Activated naive CD4-positive, alpha-beta T cell treated with anti-CD3 and anti-CD28 coated beads, Interleukin-2, amount 50 U/mL, for 72 hours (primary cell): Measurements from ENCODE around the gene NAV2. TPM values are rescaled to one million over a fixed set of nuclear protein-coding genes. Genes with fewer than 3 reads are reported as not detected.

Experiments used
- ATAC-seq, 2 donors: fragments of 150-1000 bp; cut with Tn5 transposase; 2 replicates each; pipeline ENCODE4 v1.10.0; 2021; ENCODE audit warnings: mild to moderate bottlenecking in 2 of 2, moderate library complexity in 2 of 2
- DNase-seq, 2 donors: peaks; one replicate each; pipeline ENCODE4 v3.0.0; 2021 to 2022; ENCODE audit warnings: low spot score in 2 of 2
- H3K27ac Mint-ChIP-seq, 2 donors: one replicate each; pipeline ENCODE4 v1.8.0; 2022; ENCODE audit warnings: mild to moderate bottlenecking in 2 of 2, mixed read lengths in 2 of 2
- H3K36me3 Mint-ChIP-seq, 2 donors: one replicate each; pipeline ENCODE4 v1.8.0; 2022; ENCODE audit warnings: mixed read lengths in 2 of 2
- H3K9me3 Mint-ChIP-seq, 2 donors: one replicate each; pipeline ENCODE4 v1.8.0; 2022; ENCODE audit warnings: mixed read lengths in 2 of 2
- total RNA-seq, 2 donors: library from RNA; stranded (reverse); gene quantifications; one replicate each; pipeline ENCODE4 v1.2.3, GENCODE V29; 2022

The NAV2 gene
- total RNA-seq, 2 donors from 2014 or later = 0.27 to 0.88 TPM

- ATAC-seq (no peak), DNase-seq (no peak)
- no peaks in the 10 kb centered on the region for H3K9me3 Mint-ChIP-seq
- no peak overlapping the region for H3K27ac Mint-ChIP-seq
- H3K36me3 Mint-ChIP-seq = no peaks in the 10 kb centered on the region
These were observed 90.2 kb downstream of the NAV2 start for GRCh38 chr11:19802773-19803293.

GRCh38 chr11:19803506-19803998, 90.9 kb downstream of the NAV2 start:
- DNase-seq (no peak), ATAC-seq (no peak)
- H3K27ac Mint-ChIP-seq = no peak overlapping the region
- no peaks in the 10 kb centered on the region for H3K36me3 Mint-ChIP-seq
- no peaks in the 10 kb centered on the region for H3K9me3 Mint-ChIP-seq

- H3K27ac Mint-ChIP-seq = no peak overlapping the region
- ATAC-seq (no peak), DNase-seq (no peak)
- H3K36me3 Mint-ChIP-seq = no peaks in the 10 kb centered on the region
- no peaks in the 10 kb centered on the region for H3K9me3 Mint-ChIP-seq
These were observed 92.7 kb downstream of the NAV2 start for GRCh38 chr11:19805376-19805775.

- H3K9me3 Mint-ChIP-seq = no peaks in the 10 kb centered on the region
- DNase-seq (no peak), ATAC-seq (no peak)
- no peak overlapping the region for H3K27ac Mint-ChIP-seq
- no peaks in the 10 kb centered on the region for H3K36me3 Mint-ChIP-seq
These were observed 93.2 kb downstream of the NAV2 start for GRCh38 chr11:19805827-19806226.

- Mint-ChIP-seq H3K36me3 (no peaks in the 10 kb centered on the region), H3K27ac (no peak overlapping the region), H3K9me3 (no peaks in the 10 kb centered on the region)
- DNase-seq (no peak), ATAC-seq (no peak)
These were observed 93.6 kb downstream of the NAV2 start for GRCh38 chr11:19806251-19806650.

- ATAC-seq (no peak), DNase-seq (no peak)
- no peaks in the 10 kb centered on the region for H3K36me3 Mint-ChIP-seq
- no peaks in the 10 kb centered on the region for H3K9me3 Mint-ChIP-seq
- no peak overlapping the region for H3K27ac Mint-ChIP-seq
These were observed 95.7 kb downstream of the NAV2 start for GRCh38 chr11:19808076-19808911.

- ATAC-seq (no peak), DNase-seq (no peak)
- Mint-ChIP-seq H3K36me3 (no peaks in the 10 kb centered on the region), H3K9me3 (no peaks in the 10 kb centered on the region), H3K27ac (no peak overlapping the region)
These were observed 98.2 kb downstream of the NAV2 start for GRCh38 chr11:19810852-19811251.

GRCh38 chr11:19811380-19811779, 98.7 kb downstream of the NAV2 start:
- H3K27ac Mint-ChIP-seq = no peak overlapping the region
- DNase-seq = no peak
- ATAC-seq = no peak
- no peaks in the 10 kb centered on the region for H3K9me3 Mint-ChIP-seq
- H3K36me3 Mint-ChIP-seq = no peaks in the 10 kb centered on the region

GRCh38 chr11:19812096-19812495, 99.5 kb downstream of the NAV2 start:
- no peaks in the 10 kb centered on the region for H3K36me3 Mint-ChIP-seq
- ATAC-seq (no peak), DNase-seq (no peak)
- H3K9me3 Mint-ChIP-seq = no peaks in the 10 kb centered on the region
- no peak overlapping the region for H3K27ac Mint-ChIP-seq

- no peak for ATAC-seq
- DNase-seq = no peak
- Mint-ChIP-seq H3K36me3 (no peaks in the 10 kb centered on the region), H3K9me3 (no peaks in the 10 kb centered on the region), H3K27ac (no peak overlapping the region)
These were observed 100.1 kb downstream of the NAV2 start for GRCh38 chr11:19812710-19813109.

GRCh38 chr11:19813158-19813879, 100.7 kb downstream of the NAV2 start:
- Mint-ChIP-seq H3K27ac (no peak overlapping the region), H3K9me3 (no peaks in the 10 kb centered on the region), H3K36me3 (no peaks in the 10 kb centered on the region)
- DNase-seq (no peak), ATAC-seq (no peak)

GRCh38 chr11:19814421-19814820, 101.8 kb downstream of the NAV2 start:
- H3K36me3 Mint-ChIP-seq = no peaks in the 10 kb centered on the region
- H3K9me3 Mint-ChIP-seq = no peaks in the 10 kb centered on the region
- ATAC-seq (no peak), DNase-seq (no peak)
- no peak overlapping the region for H3K27ac Mint-ChIP-seq

- ATAC-seq = no peak
- H3K9me3 Mint-ChIP-seq = peaks cover 0 to 4% of the 10 kb centered on the region in 2 donors
- H3K36me3 Mint-ChIP-seq = no peaks in the 10 kb centered on the region
- DNase-seq = no peak
- H3K27ac Mint-ChIP-seq = no peak overlapping the region
These were observed 103.4 kb downstream of the NAV2 start for GRCh38 chr11:19816040-19816439.

GRCh38 chr11:19816817-19817216, 104.2 kb downstream of the NAV2 start:
- DNase-seq (no peak), ATAC-seq (no peak)
- Mint-ChIP-seq H3K36me3 (no peaks in the 10 kb centered on the region), H3K9me3 (peaks cover 0 to 4% of the 10 kb centered on the region in 2 donors), H3K27ac (no peak overlapping the region)

GRCh38 chr11:19817265-19817851, 104.7 kb downstream of the NAV2 start:
- peaks cover 0 to 4% of the 10 kb centered on the region in 2 donors for H3K9me3 Mint-ChIP-seq
- ATAC-seq (no peak), DNase-seq (no peak)
- H3K27ac Mint-ChIP-seq = no peak overlapping the region
- no peaks in the 10 kb centered on the region for H3K36me3 Mint-ChIP-seq

- Mint-ChIP-seq H3K9me3 (peaks cover 0 to 4% of the 10 kb centered on the region in 2 donors), H3K27ac (no peak overlapping the region), H3K36me3 (no peaks in the 10 kb centered on the region)
- ATAC-seq (no peak), DNase-seq (no peak)
These were observed 105.2 kb downstream of the NAV2 start for GRCh38 chr11:19817870-19818269.

GRCh38 chr11:19818619-19819018, 106.0 kb downstream of the NAV2 start:
- H3K9me3 Mint-ChIP-seq = peaks cover 0 to 4% of the 10 kb centered on the region in 2 donors
- H3K36me3 Mint-ChIP-seq = no peaks in the 10 kb centered on the region
- ATAC-seq (no peak), DNase-seq (no peak)
- H3K27ac Mint-ChIP-seq = no peak overlapping the region
